MM.1S (cell line): ENCODE measurements around the gene ATP5F1E.

Experiments
- DNase-seq: peaks from one replicate; pipeline ENCODE4 v3.0.0-alpha.2; 2015
- H2AFZ ChIP-seq: fragments of 300-600 bp; sonication (generic); 2 replicates; pipeline ENCODE4 v1.6.0; 2016; ENCODE audit warnings: antibody characterized with exemption, low read length
- H3F3A ChIP-seq: fragments of 300-600 bp; sonication (generic); 2 replicates; pipeline ENCODE4 v1.6.1; 2016; ENCODE audit warnings: mild to moderate bottlenecking, antibody characterized with exemption, low read length, moderate library complexity, mixed read lengths; ENCODE audit not compliant: insufficient read depth
- H3K27ac ChIP-seq: fragments of 300-600 bp; sonication (generic); 2 replicates; pipeline ENCODE4 v1.5.1; 2016; ENCODE audit warnings: mild to moderate bottlenecking, low read length
- H3K27me3 ChIP-seq: fragments of 300-600 bp; sonication (generic); replicated peaks from 2 replicates; pipeline ENCODE4 v1.6.0; 2016; ENCODE audit warnings: low read length; ENCODE audit not compliant: insufficient read depth
- H3K36me3 ChIP-seq: fragments of 300-600 bp; sonication (generic); replicated peaks from 2 replicates; pipeline ENCODE4 v1.6.1; 2016; ENCODE audit warnings: mild to moderate bottlenecking, low read length, mixed read lengths; ENCODE audit not compliant: insufficient read depth
- H3K4me1 ChIP-seq: fragments of 300-600 bp; sonication (generic); 2 replicates; pipeline ENCODE4 v1.6.1; 2016; ENCODE audit warnings: low read length, mixed read lengths
- H3K4me2 ChIP-seq: fragments of 300-600 bp; sonication (generic); 2 replicates; pipeline ENCODE4 v1.6.0; 2016; ENCODE audit warnings: low read depth, low read length
- H3K4me3 ChIP-seq: fragments of 300-600 bp; sonication (generic); 2 replicates; pipeline ENCODE4 v1.5.1; 2016; ENCODE audit warnings: low read length, mixed read lengths
- H3K79me2 ChIP-seq: fragments of 300-600 bp; sonication (generic); 2 replicates; pipeline ENCODE4 v1.6.1; 2016; ENCODE audit warnings: mixed run types, low read length, mixed read lengths
- H3K9ac ChIP-seq: fragments of 300-600 bp; sonication (generic); 2 replicates; pipeline ENCODE4 v1.6.1; 2016; ENCODE audit warnings: low read length, mixed read lengths
- H3K9me2 ChIP-seq: fragments of 300-600 bp; sonication (generic); replicated peaks from 2 replicates; pipeline ENCODE4 v1.6.1; 2016; ENCODE audit warnings: mild to moderate bottlenecking, low read length, mixed read lengths; ENCODE audit not compliant: insufficient read depth
- H3K9me3 ChIP-seq: fragments of 300-600 bp; sonication (generic); replicated peaks from 2 replicates; pipeline ENCODE4 v1.6.1; 2016; ENCODE audit warnings: mild to moderate bottlenecking, low read length, mixed read lengths; ENCODE audit not compliant: insufficient read depth
- H4K20me1 ChIP-seq: fragments of 300-600 bp; sonication (generic); 2 replicates; pipeline ENCODE4 v1.6.1; 2016; ENCODE audit warnings: mild to moderate bottlenecking, low read length, moderate library complexity, mixed read lengths; ENCODE audit not compliant: insufficient read depth
- CTCF ChIP-seq: fragments of 300-600 bp; sonication (generic); IDR thresholded peaks from 2 replicates; pipeline ENCODE4 v1.5.1; 2016; ENCODE audit warnings: antibody characterized with exemption, low read length, mixed read lengths
- EZH2 ChIP-seq: fragments of 300-600 bp; sonication (generic); optimal IDR thresholded peaks from 2 replicates; pipeline ENCODE3; 2017; ENCODE audit warnings: low read depth, mild to moderate bottlenecking, antibody characterized with exemption, low read length, mixed read lengths
- EZH2phosphoT487 ChIP-seq: fragments of 300-600 bp; sonication (generic); IDR thresholded peaks from 2 replicates; pipeline ENCODE4 v1.6.1; 2018; ENCODE audit warnings: antibody characterized with exemption, low read length

The ATP5F1E gene

GRCh38 chr20:59005523-59006166 lies 26.5 kb downstream of the ATP5F1E start:
- Histone ChIP-seq H4K20me1 (no peaks in the 10 kb centered on the region), H3K79me2 (no peaks in the 10 kb centered on the region), H3K36me3 (no peaks in the 10 kb centered on the region), H3K4me3 (peak overlapping the region; percentile 67; the same call in 1 of the 2 replicates), H2AFZ (no peak overlapping the region), H3F3A (peaks cover 23% of the 10 kb centered on the region), H3K9me3 (no peaks in the 10 kb centered on the region), H3K27me3 (no peaks in the 10 kb centered on the region), H3K4me1 (peaks cover 33% of the 10 kb centered on the region), H3K9ac (no peak overlapping the region), H3K27ac (peak overlapping the region; percentile 58; the same call in 1 of the 2 replicates), H3K4me2 (peak overlapping the region; percentile 96), H3K9me2 (no peaks in the 10 kb centered on the region)
- TF ChIP-seq CTCF (no peak), EZH2phosphoT487 (no peak), EZH2 (no peak)
- DNase-seq: no peak

GRCh38 chr20:59004763-59005522 lies 27.2 kb downstream of the ATP5F1E start:
- Histone ChIP-seq H3K27me3 (no peaks in the 10 kb centered on the region), H3F3A (peaks cover 23% of the 10 kb centered on the region), H3K4me2 (peak overlapping the region; percentile 96), H3K9ac (peak overlapping the region; percentile 5; the same call in 1 of the 2 replicates), H4K20me1 (no peaks in the 10 kb centered on the region), H3K36me3 (no peaks in the 10 kb centered on the region), H3K79me2 (no peaks in the 10 kb centered on the region), H3K9me2 (no peaks in the 10 kb centered on the region), H2AFZ (0 out of 2 replicates have a peak overlapping the region, but pooled peaks have one; percentile 15), H3K27ac (peak overlapping the region; percentile 58), H3K9me3 (no peaks in the 10 kb centered on the region), H3K4me3 (peak overlapping the region; percentile 19; the same call in 1 of the 2 replicates), H3K4me1 (peaks cover 33% of the 10 kb centered on the region)
- peak; percentile 84 for DNase-seq
- no peak for TF ChIP-seq CTCF
- TF ChIP-seq EZH2: no peak
- TF ChIP-seq EZH2phosphoT487: no peak

- H3F3A ChIP-seq: peaks cover 23% of the 10 kb centered on the region
- H3K9me3 ChIP-seq: no peaks in the 10 kb centered on the region
- peaks cover 33% of the 10 kb centered on the region for H3K4me1 ChIP-seq
- H4K20me1 ChIP-seq: no peaks in the 10 kb centered on the region
- no peaks in the 10 kb centered on the region for H3K79me2 ChIP-seq
- peak overlapping the region; percentile 5; the same call in 1 of the 2 replicates for H3K9ac ChIP-seq
- H3K4me2 ChIP-seq: peak overlapping the region; percentile 96
- H2AFZ ChIP-seq: no peak overlapping the region
- DNase-seq: no peak
- H3K4me3 ChIP-seq: peak overlapping the region; percentile 7; the same call in 1 of the 2 replicates
- H3K9me2 ChIP-seq: no peaks in the 10 kb centered on the region
- no peaks in the 10 kb centered on the region for H3K36me3 ChIP-seq
- no peaks in the 10 kb centered on the region for H3K27me3 ChIP-seq
- peak overlapping the region; percentile 58; the same call in 1 of the 2 replicates for H3K27ac ChIP-seq
- TF ChIP-seq EZH2phosphoT487 (no peak), CTCF (no peak), EZH2 (no peak)
Observed at GRCh38 chr20:59004493-59004762, 27.7 kb downstream of the ATP5F1E start.
